ENCODE data around the gene PDE6A. TPM values are rescaled to one million over a fixed set of nuclear protein-coding genes. Genes with fewer than 3 reads are reported as not detected.

The PDE6A gene
- total and polyA plus RNA-seq, 2 of the 8 experiments (the other 6 are each of a cell fraction or from before 2014, with no cell fraction given), result not detected

DNA sequence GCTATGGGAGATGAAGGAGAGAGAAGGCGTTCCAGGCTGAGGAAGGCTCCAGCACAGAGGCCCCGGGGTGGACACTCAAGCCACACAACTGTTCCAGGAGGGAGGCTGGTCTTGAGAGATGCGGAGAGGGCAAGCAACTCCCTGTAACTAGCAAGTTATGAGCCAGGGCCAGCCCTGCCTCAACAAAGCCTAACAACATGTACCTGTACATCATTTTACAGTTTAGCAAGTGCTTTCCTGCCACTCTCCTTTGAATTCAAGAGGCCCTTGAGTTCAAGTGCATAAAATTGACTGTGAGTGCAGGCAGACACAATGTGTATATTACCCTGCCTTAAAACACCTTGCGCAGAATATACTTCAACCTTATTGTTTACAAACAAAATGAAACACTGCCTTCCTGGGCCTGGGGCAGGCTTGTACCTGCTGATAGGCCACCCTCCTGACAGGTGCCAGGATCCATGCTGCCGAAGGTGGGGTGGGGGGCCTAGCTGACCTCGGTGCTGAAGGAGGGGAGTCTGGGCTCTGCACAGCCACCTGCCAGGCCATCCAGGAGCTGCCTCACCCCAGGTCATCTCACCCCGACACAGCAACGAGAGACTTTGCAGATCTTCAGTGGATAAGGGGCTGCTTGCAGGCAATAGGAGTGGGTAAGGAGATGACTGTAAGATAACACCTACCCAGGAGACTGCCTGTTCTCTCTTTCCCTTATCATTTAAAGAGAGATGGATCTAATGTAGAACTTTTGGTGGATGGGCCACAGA lies 134.5 kb downstream of the PDE6A start:
- peaks cover 0 to under 1% of the 10 kb centered on the region in 2 experiments; a peak in 1 of 4 replicates for H3K79me2 ChIP-seq (ENCODE audit: control insufficient read depth in 1 of 2, insufficient read depth in 2 of 2, low read length in 2 of 2)
- WGBS, 2 experiments (ENCODE audit: extremely low coverage in 1 of 2, insufficient coverage in 1 of 2, insufficient read length in 1 of 2, insufficient replicate concordance in 2 of 2, low coverage in 1 of 2, low lambda C conversion rate in 2 of 2, missing lambda C conversion rate in 1 of 2), result 92% methylated on average over 8 of the region's 8 CpGs; no CpG with 5 or more reads in 1 of the 2 experiments
- H3K27me3 ChIP-seq (replicated peaks in 1 of 4; ENCODE audit: control insufficient read depth in 3 of 4, extremely low read depth in 1 of 4, insufficient read depth in 3 of 4, low read length in 3 of 4), result no peaks in the 10 kb centered on the region
- H2BK20ac ChIP-seq (ENCODE audit: low read length), result no peak overlapping the region
- H3K23me2 ChIP-seq (ENCODE audit: low read depth, low read length), result 0 out of 2 replicates have a peak, but pooled peaks cover 1% of the 10 kb centered on the region
- no peak overlapping the region for H2BK5ac ChIP-seq (ENCODE audit: low read depth, low read length)
- no peak overlapping the region for H4K5ac ChIP-seq (ENCODE audit: insufficient read length, low read depth, low read length)
- no peak overlapping the region for H3K18ac ChIP-seq (ENCODE audit: extremely low read depth, low read length)
- no peak for FAIRE-seq
- H3K4me3 ChIP-seq (ENCODE audit: extremely low read depth in 1 of 4, insufficient read depth in 2 of 4, low read depth in 3 of 4, low read length in 4 of 4), result no peak overlapping the region
- no peak overlapping the region for H3K56ac ChIP-seq (replicated peaks; ENCODE audit: insufficient read length, low read depth, low read length)
- H3K9ac ChIP-seq (replicated peaks in 1 of 4; ENCODE audit: extremely low read depth in 1 of 4, low read depth in 3 of 4, low read length in 3 of 4), result no peak overlapping the region
- H3K4ac ChIP-seq (replicated peaks; ENCODE audit: insufficient read length, low read depth, low read length), result no peak overlapping the region
- H3K36me3 ChIP-seq (ENCODE audit: control insufficient read depth in 2 of 4, insufficient read depth in 4 of 4, low read length in 3 of 4), result no peaks in the 10 kb centered on the region
- no peak for DNase-seq (ENCODE audit: low read depth in 1 of 2, low spot score in 2 of 2)
- no peak overlapping the region for H2BK12ac ChIP-seq (ENCODE audit: low read depth, low read length)
- no peak overlapping the region for H2AFZ ChIP-seq (ENCODE audit: low read length)
- CTCF ChIA-PET (ENCODE audit: partially characterized antibody), result interaction anchor here (1.3 to 68.7 kb wide), 5 partner anchors 9 to 153 kb away, joined by 3 to 1740 read pairs (median 7); no protein-coding TSS in a partner anchor
- no peak overlapping the region for H2BK15ac ChIP-seq (ENCODE audit: low read length)
- POLR2A ChIA-PET (ENCODE audit: partially characterized antibody), result no interaction called here
- no peak overlapping the region for H3K14ac ChIP-seq (ENCODE audit: insufficient read length)
- H3K23ac ChIP-seq (ENCODE audit: insufficient read length), result no peak overlapping the region
- no peak overlapping the region for H3K4me2 ChIP-seq (ENCODE audit: insufficient read depth in 1 of 2, low read depth in 2 of 2, low read length in 2 of 2)
- H3K27ac ChIP-seq (ENCODE audit: low read depth, low read length), result no peak overlapping the region
- peaks cover 2 to 8% (median 5%) of the 10 kb centered on the region in 4 experiments for H3K4me1 ChIP-seq (replicated peaks in 1 of 4; ENCODE audit: control insufficient read depth in 3 of 4, insufficient read depth in 4 of 4, low read length in 3 of 4)
- no peaks in the 10 kb centered on the region for H3K9me3 ChIP-seq (ENCODE audit: insufficient read depth in 2 of 2, low read depth in 1 of 2, low read length in 1 of 2)
- TF ChIP-seq CBX5 (IDR thresholded peaks at IDR 0.05; ENCODE audit: low read depth, low read length) (no peak), JUND (IDR thresholded peaks at IDR 0.05; ENCODE audit: low read length) (no peak), GTF2F1 (IDR thresholded peaks at IDR 0.05; ENCODE audit: borderline replicate concordance, low read depth, low read length) (no peak), TCF12 (IDR thresholded peaks at IDR 0.05; ENCODE audit: low read depth, low read length) (no peak), CREB1 (IDR thresholded peaks at IDR 0.05) (no peak), EGR1 (IDR thresholded peaks at IDR 0.05; ENCODE audit: borderline replicate concordance, low read depth, low read length) (no peak), SIX5 (IDR thresholded peaks at IDR 0.05; ENCODE audit: low read depth, low read length) (no peak)
- H3K79me1 ChIP-seq (ENCODE audit: low read depth, low read length), result peaks cover 2% of the 10 kb centered on the region; the same call in 1 of the 2 replicates
- H2BK120ac ChIP-seq (replicated peaks; ENCODE audit: low read depth, low read length), result no peak overlapping the region
- no peak overlapping the region for H4K91ac ChIP-seq (replicated peaks; ENCODE audit: insufficient read length, low read length)
- no peak overlapping the region for H4K8ac ChIP-seq (ENCODE audit: extremely low read depth, insufficient read depth, low read length)
- H2AK5ac ChIP-seq (ENCODE audit: low read depth, low read length), result no peak overlapping the region
- peaks cover 0 to 2% of the 10 kb centered on the region in 2 experiments for H4K20me1 ChIP-seq (replicated peaks in 1 of 2; ENCODE audit: control insufficient read depth in 1 of 2, insufficient read depth in 2 of 2, low read length in 2 of 2)
